ENCODE measurements around the gene SPATS2.
"Not testable (repeated sequence)": the region's sequence is repeated elsewhere in the genome, so short reads cannot be mapped to it uniquely, and the experiment has no call there.

Gene SPATS2

DNA sequence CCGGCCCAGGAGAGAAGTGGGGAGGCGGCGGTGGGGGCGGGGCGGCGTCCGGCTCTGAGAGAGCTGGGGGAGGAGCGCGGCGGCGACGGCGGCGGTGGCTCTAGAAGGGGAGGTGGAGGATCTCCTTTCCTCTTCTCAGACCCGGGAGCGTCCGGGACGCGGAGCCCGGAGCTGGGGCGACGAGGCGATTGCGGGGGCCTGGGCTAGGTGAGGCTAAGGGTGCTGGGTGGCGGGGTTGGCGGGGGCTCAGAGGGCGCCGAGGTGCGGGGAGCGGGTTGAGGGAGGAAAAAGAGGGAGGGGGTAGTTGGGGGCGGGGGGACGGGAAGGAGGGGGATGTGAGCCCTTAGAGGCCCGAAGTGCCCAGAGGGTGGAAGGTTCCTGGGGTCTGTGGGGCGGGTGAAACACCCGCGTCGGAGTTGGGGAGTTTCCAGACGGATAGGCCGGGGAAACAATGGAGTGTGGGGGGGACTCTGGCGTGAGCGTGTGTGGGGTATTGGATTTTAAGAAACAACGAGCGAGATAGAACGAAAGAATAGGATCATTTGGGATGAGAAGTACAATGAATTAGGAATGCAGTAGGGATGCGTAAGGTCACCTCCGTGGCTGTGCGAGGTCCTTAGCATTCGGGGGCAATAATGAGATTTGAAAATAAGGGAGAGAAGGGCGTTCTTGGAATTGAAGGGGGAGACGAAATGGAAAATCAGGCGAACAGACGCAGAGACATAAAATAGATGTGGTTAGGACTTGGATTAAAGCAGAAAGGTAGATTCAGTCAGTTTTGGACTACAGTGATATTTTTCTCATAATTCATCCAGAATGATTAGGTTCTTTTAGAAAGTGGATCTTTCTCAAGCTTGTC lies at the start of gene SPATS2:
Gene SPATS2, plus strand, starts transcription at position 82 of the 859 bp plus-strand sequence. CDS start 93,551 bp downstream, outside the sequence.
- in situ Hi-C loops (cut with MboI; ENCODE audit: low sequenced_read_pairs): loop anchor here (10.0 kb wide), 1 partner anchor 137 kb away; no protein-coding TSS in a partner anchor

DNA sequence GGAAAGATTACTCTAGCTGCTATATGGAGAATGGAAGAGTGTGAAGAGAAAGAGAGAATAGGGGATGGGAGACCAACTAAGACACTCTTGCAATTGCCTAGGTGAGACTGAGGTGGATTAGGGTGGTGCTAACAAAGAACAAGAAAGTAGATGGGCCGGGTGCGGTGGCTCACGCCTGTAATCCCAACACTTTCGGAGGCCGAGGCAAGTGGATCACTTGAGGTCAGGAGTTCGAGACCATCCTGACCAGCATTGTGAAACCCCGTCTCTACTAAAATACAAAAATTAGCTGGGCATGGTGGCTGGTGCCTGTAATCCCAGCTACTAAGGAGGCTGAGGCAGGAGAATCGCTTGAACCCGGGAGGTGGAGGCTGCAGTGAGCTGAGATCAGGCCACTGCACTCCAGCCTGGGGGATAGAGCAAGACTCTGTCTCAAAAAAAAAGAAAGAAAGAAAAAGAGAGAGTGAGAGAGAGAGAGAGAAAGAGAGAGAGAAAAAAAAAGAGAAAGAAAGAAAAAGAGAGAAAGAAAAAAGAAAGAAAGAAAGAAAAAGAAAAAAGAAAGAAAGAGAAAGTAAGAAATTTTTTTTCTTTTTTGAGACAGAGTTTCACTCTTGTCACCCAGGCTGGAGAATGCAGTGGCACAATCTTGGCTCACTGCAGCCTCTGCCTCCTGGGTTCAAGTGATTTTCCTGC lies 46.7 kb upstream of the SPATS2 start:
- in situ Hi-C loops (cut with MboI; ENCODE audit: low sequenced_read_pairs): not testable (repeated sequence)

DNA sequence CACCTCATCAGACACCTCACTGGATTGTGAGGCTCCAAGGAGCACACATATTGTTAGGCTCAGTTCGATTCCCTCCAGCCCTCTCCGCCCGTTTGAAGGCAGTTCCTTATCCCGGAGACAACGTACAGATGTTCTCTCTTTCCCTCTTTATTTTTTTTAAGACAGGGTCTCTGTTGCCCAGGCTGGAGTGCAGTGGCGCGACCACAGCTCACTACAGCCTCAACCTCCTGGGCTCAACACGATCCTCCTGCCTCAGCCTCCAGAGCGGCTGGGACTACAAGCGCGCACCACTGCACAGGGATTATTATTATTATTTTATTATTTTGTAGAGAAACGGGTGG lies 44.9 kb upstream of the SPATS2 start:
- in situ Hi-C loops (cut with MboI; ENCODE audit: low sequenced_read_pairs): no loop called here

DNA sequence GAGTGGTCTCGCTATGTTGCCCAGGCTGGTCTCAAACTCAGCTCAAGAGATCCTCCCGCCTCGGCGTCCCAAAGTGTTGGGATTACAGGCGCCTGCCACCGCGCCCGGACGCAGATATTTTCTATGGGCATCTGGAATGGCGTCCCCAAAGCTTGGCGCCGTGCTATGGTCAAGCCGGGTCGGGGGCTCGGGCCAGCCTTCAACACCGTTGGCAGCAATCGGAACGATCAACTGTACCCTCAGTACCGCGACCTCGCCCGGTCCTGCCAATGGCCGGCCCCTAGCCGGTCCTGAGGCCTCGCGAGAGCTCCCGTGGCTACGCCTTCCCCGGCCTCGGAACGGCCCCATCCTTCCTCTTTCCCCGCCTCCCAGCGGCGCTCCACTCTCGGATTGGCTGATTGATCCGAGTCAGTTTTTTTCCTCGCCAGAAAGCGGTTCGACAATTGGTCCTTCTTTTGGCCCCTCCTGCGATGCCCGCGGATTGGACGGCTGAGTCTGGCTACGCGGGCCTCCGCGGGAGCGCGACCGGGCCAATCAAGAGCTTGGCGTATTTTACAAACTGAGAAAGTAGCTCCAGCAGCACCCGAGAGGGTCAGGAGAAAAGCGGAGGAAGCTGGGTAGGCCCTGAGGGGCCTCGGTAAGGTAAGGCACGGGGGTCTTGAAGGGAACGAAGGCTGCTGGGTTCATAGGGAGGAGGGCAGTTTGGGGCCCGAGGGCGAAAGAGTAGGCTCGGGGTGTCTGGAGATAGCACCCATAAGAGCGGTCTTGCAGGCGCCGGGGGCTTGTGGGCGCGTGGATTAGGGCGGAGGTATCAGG lies 44.3 kb upstream of the SPATS2 start, which contains the start of gene TROAP:
Gene TROAP, plus strand, starts transcription at position 548 of the 816 bp plus-strand sequence. CDS start 354 bp downstream, outside the sequence.
- in situ Hi-C loops (cut with MboI; ENCODE audit: low sequenced_read_pairs): no loop called here

DNA sequence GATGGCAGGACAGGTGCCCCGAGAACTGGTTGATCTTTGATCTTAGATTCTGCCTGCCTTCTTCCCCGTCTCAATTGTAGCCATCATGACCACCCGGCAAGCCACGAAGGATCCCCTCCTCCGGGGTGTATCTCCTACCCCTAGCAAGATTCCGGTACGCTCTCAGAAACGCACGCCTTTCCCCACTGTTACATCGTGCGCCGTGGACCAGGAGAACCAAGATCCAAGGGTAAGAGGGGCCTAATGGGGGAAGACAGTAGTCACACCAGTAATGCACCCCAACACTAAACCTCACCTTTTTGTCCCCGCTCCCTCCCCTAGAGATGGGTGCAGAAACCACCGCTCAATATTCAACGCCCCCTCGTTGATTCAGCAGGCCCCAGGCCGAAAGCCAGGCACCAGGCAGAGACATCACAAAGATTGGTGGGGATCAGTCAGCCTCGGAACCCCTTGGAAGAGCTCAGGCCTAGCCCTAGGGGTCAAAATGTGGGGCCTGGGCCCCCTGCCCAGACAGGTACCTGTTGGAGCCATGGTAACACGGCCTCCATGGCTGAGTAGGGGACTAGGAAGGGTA lies 43.7 kb upstream of the SPATS2 start:
- in situ Hi-C loops (cut with MboI; ENCODE audit: low sequenced_read_pairs): no loop called here

DNA sequence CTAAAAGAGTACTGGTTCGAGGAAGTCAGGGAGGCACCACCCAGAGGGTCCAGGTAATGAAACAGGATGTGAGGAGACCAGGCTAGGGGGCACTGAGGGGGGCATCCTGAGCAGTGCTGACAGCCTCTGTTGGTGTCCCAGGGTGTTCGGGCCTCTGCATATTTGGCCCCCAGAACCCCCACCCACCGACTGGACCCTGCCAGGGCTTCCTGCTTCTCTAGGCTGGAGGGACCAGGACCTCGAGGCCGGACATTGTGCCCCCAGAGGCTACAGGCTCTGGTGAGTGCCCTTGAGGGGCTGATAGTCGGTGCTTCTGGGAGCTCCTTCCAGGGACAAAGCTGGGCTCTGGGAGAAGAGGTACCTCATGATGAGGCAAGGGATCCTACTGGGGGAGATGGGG lies 41.7 kb upstream of the SPATS2 start:
- in situ Hi-C loops (cut with MboI; ENCODE audit: low sequenced_read_pairs): no loop called here

DNA sequence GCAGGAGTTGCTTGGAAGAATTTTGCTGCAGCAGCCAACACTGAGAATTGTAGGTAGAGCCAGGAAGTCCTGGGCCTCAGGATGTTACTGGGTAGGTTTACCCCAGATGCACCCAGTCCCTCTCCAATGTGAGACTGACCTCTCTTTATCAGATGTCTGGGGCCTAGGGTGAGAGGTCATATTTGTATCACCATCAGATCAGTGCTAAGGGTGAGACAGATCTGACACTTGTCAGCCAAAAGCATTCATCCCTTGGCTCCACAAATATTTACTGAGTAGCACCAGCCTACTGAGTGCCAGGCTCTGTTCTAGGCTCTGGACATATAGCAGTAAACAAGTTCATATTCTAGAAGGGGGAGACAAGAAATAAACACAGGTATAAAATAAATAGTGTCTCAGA lies 39.9 kb upstream of the SPATS2 start:
- in situ Hi-C loops (cut with MboI; ENCODE audit: low sequenced_read_pairs): no loop called here

DNA sequence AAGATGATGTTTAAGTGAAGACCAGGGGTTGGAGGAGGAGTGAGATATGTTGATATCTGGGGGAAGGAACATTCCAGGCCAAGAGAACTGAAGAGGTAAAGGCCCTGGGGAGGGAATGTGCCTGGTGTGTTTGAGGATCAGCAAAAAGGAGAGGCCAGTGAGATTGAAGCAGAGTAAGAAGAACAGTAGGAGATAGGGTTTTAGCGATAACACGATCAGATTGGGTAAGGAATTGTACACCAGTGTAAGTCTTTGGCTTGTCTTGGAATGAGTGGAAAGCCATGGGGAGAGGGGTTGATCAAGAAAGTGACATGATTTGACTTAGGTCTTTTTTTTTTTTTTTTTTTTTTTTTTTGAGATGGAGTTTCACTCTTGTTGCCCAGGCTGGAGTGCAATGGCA lies 39.4 kb upstream of the SPATS2 start:
- in situ Hi-C loops (cut with MboI; ENCODE audit: low sequenced_read_pairs): no loop called here

DNA sequence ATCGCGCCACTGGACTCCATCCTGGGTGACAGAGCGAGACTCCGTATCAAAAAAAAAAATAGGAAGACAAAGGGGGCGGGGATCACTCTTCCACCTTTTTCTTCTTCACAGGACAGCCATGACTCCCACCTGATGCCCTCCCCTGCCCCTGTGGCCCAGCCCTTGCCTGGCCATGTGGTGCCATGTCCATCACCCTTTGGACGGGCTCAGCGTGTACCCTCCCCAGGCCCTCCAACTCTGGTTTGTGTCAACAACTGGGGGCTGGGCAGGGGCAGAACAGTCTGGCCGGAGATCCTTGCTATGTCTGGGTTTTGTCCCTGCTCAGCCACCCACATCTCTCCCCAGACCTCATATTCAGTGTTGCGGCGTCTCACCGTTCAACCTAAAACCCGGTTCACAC lies 38.4 kb upstream of the SPATS2 start:
- in situ Hi-C loops (cut with MboI; ENCODE audit: low sequenced_read_pairs): no loop called here

DNA sequence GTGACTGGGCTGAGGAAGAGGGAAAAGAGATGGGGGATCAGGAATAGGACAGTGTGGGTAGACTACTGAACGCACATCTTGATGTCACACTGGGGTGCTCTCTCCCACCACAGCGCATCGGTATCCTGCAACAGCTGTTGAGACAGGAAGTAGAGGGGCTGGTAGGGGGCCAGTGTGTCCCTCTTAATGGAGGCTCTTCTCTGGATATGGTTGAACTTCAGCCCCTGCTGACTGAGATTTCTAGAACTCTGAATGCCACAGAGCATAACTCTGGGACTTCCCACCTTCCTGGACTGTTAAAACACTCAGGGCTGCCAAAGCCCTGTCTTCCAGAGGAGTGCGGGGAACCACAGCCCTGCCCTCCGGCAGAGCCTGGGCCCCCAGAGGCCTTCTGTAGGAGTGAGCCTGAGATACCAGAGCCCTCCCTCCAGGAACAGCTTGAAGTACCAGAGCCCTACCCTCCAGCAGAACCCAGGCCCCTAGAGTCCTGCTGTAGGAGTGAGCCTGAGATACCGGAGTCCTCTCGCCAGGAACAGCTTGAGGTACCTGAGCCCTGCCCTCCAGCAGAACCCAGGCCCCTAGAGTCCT lies 37.1 kb upstream of the SPATS2 start:
- in situ Hi-C loops (cut with MboI; ENCODE audit: low sequenced_read_pairs): no loop called here

DNA sequence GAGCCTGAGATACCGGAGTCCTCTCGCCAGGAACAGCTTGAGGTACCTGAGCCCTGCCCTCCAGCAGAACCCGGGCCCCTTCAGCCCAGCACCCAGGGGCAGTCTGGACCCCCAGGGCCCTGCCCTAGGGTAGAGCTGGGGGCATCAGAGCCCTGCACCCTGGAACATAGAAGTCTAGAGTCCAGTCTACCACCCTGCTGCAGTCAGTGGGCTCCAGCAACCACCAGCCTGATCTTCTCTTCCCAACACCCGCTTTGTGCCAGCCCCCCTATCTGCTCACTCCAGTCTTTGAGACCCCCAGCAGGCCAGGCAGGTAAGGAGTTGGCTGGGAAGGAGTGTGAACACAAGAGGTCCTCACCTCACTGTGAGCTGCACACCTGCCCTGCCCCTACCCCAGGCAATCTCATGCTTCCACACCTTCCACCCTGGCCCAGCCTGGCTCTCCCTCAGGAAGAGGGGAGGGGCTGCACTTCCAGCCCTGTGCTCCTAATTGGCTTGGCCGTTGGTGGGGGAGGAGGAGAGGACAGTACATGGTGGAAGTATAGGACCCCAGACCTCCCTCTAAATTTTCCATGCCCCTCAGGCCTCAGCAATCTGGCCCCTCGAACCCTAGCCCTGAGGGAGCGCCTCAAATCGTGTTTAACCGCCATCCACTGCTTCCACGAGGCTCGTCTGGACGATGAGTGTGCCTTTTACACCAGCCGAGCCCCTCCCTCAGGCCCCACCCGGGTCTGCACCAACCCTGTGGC lies 36.5 kb upstream of the SPATS2 start:
- in situ Hi-C loops (cut with MboI; ENCODE audit: low sequenced_read_pairs): no loop called here

DNA sequence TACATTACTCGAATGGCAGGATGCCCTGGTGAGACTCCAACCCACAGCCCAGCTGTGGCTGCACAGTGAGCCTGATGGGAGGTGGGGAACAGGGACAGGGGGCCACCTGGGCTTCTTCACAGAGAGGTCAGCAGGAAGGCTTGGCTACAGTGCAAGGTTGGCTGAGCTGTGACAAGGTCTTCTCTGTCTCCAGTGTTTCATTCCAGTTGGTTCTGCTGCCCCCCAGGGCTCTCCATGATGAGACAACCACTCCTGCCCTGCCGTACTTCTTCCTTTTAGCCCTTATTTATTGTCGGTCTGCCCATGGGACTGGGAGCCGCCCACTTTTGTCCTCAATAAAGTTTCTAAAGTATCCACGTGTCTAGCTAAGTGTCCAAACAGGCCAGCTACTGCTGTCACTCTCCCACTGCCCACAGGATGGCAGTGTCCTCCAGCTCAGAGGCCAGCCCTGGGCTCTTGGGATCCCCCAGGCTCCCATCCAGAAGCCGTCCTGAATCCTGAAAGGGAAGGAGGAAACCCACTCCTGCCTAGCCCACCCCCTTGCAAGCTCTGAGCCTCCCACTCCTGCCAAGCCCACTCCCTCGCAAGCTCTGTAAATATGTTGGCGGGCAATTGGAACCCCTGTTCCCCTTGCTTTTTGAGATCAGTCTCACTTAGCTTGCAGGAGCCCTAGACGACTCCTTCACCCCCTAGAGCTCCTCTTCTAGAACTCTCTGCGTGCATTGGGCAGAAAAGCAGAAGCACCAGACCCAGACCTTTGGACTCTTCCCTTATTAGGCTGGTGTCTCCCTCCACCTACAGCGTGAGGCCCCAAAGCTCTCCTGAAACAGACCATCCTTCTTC lies 35.7 kb upstream of the SPATS2 start:
- in situ Hi-C loops (cut with MboI; ENCODE audit: low sequenced_read_pairs): no loop called here

DNA sequence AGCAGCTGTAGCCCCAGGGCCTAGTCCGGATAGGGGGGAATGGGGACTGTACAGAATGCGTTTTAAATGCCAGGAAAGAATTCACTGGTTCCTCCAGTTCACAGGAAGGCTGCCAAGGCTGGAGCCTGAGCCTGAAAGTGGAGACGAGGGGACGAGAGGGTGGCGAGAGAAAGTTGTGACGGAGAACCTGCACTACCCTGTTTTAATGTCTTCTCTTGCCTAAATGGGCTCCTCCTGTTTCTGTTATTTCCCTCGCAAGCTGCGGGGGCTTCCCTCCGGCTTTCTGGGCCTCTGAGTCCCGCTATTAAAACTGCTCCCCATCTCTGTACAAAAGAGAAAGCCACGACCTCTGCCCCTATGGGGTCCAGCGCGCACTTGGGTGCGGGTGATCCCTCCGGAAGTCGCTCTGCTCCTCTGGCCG lies 34.8 kb upstream of the SPATS2 start:
- in situ Hi-C loops (cut with MboI; ENCODE audit: low sequenced_read_pairs): no loop called here

DNA sequence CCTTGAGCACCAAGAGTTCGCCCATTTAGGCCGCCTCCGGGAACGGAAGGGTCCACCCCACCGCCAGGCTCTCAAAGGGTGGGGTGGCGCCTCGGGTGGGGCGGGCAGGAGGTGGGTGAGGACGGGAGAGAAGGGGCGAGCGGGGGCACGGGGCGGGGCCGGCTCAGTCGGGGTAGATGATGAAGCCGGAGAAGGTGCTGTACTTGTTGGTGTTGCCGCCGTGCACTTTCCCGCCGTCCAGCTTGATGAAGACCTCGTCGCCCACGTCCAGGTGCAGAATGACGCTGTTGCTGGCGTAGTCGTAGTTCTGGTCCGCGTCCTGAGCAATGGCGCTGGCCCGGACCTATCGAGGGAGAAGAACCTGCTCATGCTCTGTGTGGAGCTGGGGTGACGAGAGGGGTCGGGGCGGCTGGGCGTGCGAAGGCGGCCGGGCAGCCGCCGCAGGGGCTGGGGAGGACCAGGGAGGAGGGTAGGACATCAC lies 34.3 kb upstream of the SPATS2 start:
- in situ Hi-C loops (cut with MboI; ENCODE audit: low sequenced_read_pairs): no loop called here

DNA sequence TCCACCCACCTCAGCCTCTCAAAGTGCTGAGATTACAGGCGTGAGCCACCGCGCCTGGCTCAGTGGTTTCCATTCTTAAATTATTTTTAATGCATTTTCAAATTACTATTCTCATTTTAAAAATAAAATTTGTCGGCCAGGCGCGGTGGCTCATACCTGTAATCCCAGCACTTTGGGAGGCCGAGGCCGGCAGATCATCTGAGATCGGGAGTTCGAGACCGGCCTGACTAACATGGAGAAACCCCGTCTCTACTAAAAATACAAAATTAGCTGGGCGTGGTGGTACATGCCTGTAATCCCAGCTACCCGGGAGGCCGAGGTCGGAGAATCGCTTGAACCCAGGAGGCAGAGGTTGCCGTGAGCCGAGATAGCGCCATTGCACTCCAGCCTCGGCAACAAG lies 33.5 kb upstream of the SPATS2 start:
- in situ Hi-C loops (cut with MboI; ENCODE audit: low sequenced_read_pairs): not testable (repeated sequence)

DNA sequence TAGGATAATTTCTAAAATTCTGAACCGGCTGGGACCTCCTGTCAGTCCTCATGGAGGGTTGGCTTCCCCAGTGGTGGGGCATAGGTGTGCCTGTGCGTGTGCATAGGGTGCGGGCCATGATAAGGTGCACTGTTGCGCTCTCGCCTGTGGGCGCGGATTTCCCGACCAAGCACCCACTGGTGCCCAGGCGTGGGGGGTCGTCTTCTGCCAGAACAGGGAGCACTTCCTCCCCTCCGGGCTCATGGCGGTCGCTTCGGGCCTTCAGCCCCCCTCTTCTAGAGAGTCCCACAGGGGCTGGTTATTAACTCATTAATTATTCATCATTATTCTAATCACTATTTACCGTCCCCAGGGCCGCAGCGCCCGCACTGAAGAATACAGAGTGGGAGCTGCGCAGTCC lies 33.0 kb upstream of the SPATS2 start:
- in situ Hi-C loops (cut with MboI; ENCODE audit: low sequenced_read_pairs): no loop called here

DNA sequence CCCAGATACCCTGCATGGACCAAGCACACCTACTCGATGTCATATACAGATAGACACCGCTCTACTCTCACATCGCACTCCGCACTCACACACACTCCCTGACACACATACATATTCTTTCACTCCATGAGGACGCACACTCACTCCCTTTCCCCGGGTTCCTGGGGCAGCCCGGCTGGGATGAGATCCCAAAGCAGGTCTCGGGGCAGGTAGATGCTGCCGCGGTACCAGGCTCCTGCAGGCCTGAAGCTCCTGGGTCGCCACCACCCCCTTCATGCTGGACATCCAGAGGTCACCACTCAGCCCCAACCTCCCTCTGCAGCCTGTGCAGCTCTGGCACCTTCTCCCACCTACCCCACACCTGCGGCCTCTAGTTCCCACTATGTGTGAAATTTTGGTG lies 32.6 kb upstream of the SPATS2 start:
- in situ Hi-C loops (cut with MboI; ENCODE audit: low sequenced_read_pairs): no loop called here

DNA sequence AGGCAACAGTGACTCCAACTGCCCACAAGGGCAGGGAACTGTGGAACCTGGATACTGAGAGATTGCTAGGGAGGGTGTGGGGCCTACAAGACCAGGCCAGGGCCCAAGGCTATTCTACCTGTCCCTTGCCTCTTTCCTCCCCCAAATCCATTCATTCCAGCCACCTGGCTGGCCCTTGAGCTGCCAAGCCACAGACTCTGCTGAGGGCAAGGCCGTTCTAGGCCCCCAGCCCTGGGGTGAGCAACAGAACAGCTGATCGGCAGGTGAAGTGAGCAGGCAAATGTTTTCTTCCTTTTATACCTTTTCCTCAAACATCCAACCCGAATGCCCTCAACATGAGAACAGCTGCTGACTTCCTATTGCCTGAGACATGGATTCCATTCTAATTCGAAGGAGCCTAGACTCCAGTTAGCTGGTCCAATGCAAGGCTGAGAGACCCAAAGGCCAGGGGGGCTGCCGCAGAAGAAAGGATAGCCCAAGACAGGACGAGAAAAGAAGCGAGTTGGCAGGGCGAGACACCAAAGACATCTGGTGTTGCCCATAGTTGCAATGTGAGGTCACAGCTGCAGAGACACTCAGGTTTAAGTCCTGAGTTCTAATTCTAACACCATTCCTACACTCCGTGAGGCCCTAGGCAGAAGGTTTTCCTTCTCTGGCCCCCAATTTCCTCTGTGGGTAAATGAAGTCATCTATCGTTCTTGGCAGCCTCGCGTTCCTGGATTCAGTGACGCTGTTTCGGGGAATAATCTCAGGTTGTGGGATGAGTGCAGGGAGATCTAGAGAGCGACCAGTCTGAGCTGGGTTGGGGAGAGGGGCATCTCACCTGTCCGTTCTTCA lies 31.9 kb upstream of the SPATS2 start:
- in situ Hi-C loops (cut with MboI; ENCODE audit: low sequenced_read_pairs): no loop called here

Measured in HL-60/S4 treated with phorbol 12-myristate 13-acetate at 8.2 ng/mL for 4 days and 3 days (cell line).